Liver (tissue), 3 donors: ENCODE data around the gene ARRDC4.

ENCODE experiments used
- HNF4G ChIP-seq: IDR thresholded peaks from 2 replicates; pipeline ENCODE4 v1.6.1; 2016; ENCODE audit warnings: antibody characterized with exemption
- JUND ChIP-seq, 2 donors: IDR thresholded peaks; 2 replicates each; pipeline ENCODE4 v1.6.1; 2016; ENCODE audit warnings: antibody characterized with exemption in 2 of 2
- RXRA ChIP-seq, 2 donors: IDR thresholded peaks; 2 replicates each; pipeline ENCODE4 v1.6.1; 2017 to 2018; ENCODE audit warnings: antibody characterized with exemption in 2 of 2, mild to moderate bottlenecking in 1 of 2
- TAF1 ChIP-seq: conservative IDR thresholded peaks from 2 replicates; pipeline ENCODE4 v1.6.1; 2016; ENCODE audit warnings: antibody characterized with exemption, mild to moderate bottlenecking
- TF ChIP-seq, protein P1 (sequence below): fragments of 150-350 bp; IDR thresholded peaks from 2 replicates; pipeline ENCODE4 v1.5.1; 2017; ENCODE audit warnings: improper control_type of control experiment, low read depth, low read length; ENCODE audit not compliant: missing input control
- TF ChIP-seq, protein P2 (sequence below): IDR thresholded peaks from 2 replicates; pipeline ENCODE4 v1.6.1; 2016; ENCODE audit warnings: antibody characterized with exemption, mild to moderate bottlenecking
- donor health status: healthy.
- donor health status: healthy.

DNA sequence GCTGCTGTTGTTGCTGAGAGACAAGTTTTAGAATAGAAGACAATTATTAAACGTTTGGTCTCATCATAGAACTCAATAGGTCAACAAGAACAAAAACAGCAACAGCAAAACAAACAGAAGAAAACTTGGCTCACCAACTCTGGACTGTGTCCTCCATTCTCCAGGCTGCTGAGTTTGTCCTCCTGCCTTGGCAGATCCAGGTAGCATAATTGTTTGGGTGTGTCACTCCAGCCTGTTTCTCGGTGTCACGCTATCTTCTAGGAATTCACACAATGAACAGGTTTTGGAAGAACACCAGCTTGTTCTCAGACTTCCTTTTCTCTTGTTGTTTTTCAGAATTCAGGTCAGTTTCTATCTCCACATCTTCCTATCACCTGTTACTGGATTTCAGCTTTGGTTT lies 34.7 kb downstream of the ARRDC4 start:
- TF ChIP-seq, protein P1, sequence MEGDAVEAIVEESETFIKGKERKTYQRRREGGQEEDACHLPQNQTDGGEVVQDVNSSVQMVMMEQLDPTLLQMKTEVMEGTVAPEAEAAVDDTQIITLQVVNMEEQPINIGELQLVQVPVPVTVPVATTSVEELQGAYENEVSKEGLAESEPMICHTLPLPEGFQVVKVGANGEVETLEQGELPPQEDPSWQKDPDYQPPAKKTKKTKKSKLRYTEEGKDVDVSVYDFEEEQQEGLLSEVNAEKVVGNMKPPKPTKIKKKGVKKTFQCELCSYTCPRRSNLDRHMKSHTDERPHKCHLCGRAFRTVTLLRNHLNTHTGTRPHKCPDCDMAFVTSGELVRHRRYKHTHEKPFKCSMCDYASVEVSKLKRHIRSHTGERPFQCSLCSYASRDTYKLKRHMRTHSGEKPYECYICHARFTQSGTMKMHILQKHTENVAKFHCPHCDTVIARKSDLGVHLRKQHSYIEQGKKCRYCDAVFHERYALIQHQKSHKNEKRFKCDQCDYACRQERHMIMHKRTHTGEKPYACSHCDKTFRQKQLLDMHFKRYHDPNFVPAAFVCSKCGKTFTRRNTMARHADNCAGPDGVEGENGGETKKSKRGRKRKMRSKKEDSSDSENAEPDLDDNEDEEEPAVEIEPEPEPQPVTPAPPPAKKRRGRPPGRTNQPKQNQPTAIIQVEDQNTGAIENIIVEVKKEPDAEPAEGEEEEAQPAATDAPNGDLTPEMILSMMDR, result no peak
- TF ChIP-seq JUND (IDR thresholded peaks at IDR 0.05) (no peak), HNF4G (no peak), RXRA (IDR thresholded peaks at IDR 0.05) (peak in 1 of 2 donors; percentile 13), TAF1 (no peak)
- TF ChIP-seq, protein P2, sequence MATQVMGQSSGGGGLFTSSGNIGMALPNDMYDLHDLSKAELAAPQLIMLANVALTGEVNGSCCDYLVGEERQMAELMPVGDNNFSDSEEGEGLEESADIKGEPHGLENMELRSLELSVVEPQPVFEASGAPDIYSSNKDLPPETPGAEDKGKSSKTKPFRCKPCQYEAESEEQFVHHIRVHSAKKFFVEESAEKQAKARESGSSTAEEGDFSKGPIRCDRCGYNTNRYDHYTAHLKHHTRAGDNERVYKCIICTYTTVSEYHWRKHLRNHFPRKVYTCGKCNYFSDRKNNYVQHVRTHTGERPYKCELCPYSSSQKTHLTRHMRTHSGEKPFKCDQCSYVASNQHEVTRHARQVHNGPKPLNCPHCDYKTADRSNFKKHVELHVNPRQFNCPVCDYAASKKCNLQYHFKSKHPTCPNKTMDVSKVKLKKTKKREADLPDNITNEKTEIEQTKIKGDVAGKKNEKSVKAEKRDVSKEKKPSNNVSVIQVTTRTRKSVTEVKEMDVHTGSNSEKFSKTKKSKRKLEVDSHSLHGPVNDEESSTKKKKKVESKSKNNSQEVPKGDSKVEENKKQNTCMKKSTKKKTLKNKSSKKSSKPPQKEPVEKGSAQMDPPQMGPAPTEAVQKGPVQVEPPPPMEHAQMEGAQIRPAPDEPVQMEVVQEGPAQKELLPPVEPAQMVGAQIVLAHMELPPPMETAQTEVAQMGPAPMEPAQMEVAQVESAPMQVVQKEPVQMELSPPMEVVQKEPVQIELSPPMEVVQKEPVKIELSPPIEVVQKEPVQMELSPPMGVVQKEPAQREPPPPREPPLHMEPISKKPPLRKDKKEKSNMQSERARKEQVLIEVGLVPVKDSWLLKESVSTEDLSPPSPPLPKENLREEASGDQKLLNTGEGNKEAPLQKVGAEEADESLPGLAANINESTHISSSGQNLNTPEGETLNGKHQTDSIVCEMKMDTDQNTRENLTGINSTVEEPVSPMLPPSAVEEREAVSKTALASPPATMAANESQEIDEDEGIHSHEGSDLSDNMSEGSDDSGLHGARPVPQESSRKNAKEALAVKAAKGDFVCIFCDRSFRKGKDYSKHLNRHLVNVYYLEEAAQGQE, result no peak
